ENCODE results near the gene RSPO4. TPM values are rescaled to one million over a fixed set of nuclear protein-coding genes. Genes with fewer than 3 reads are reported as not detected.

The RSPO4 gene
- total RNA-seq, 1 donor from 2014 or later = 0.95 TPM

- no peak overlapping the region for H3K4me3 Mint-ChIP-seq (ENCODE audit: unreplicated experiment)
- peaks cover 18% of the 10 kb centered on the region for H3K4me1 Mint-ChIP-seq (ENCODE audit: unreplicated experiment)
- DNase-seq (ENCODE audit: low spot score) = no peak
- no peaks in the 10 kb centered on the region for H3K36me3 Mint-ChIP-seq (ENCODE audit: low read depth, unreplicated experiment)
- peaks cover 3% of the 10 kb centered on the region for H3K27me3 Mint-ChIP-seq (ENCODE audit: unreplicated experiment)
- no peak for TF ChIP-seq CTCF (IDR thresholded peaks at IDR 0.05; ENCODE audit: unreplicated experiment)
- H3K9me3 Mint-ChIP-seq (ENCODE audit: unreplicated experiment) = no peaks in the 10 kb centered on the region
- H3K27ac Mint-ChIP-seq (ENCODE audit: unreplicated experiment) = no peak overlapping the region
Measured at GRCh38 chr20:962683-963082, 39.4 kb downstream of the RSPO4 start.

- TF ChIP-seq CTCF (IDR thresholded peaks at IDR 0.05; ENCODE audit: unreplicated experiment) = no peak
- H3K27ac Mint-ChIP-seq (ENCODE audit: unreplicated experiment) = no peak overlapping the region
- DNase-seq (ENCODE audit: low spot score) = no peak
- H3K36me3 Mint-ChIP-seq (ENCODE audit: low read depth, unreplicated experiment) = no peaks in the 10 kb centered on the region
- no peak overlapping the region for H3K4me3 Mint-ChIP-seq (ENCODE audit: unreplicated experiment)
- H3K4me1 Mint-ChIP-seq (ENCODE audit: unreplicated experiment) = peaks cover 18% of the 10 kb centered on the region
- H3K27me3 Mint-ChIP-seq (ENCODE audit: unreplicated experiment) = peaks cover 3% of the 10 kb centered on the region
- H3K9me3 Mint-ChIP-seq (ENCODE audit: unreplicated experiment) = no peaks in the 10 kb centered on the region
Measured at GRCh38 chr20:962223-962622, 39.9 kb downstream of the RSPO4 start.

- peaks cover 2% of the 10 kb centered on the region for H3K27me3 Mint-ChIP-seq (ENCODE audit: unreplicated experiment)
- TF ChIP-seq CTCF (IDR thresholded peaks at IDR 0.05; ENCODE audit: unreplicated experiment) = no peak
- H3K4me3 Mint-ChIP-seq (ENCODE audit: unreplicated experiment) = no peak overlapping the region
- no peaks in the 10 kb centered on the region for H3K9me3 Mint-ChIP-seq (ENCODE audit: unreplicated experiment)
- no peaks in the 10 kb centered on the region for H3K36me3 Mint-ChIP-seq (ENCODE audit: low read depth, unreplicated experiment)
- no peak for DNase-seq (ENCODE audit: low spot score)
- no peak overlapping the region for H3K27ac Mint-ChIP-seq (ENCODE audit: unreplicated experiment)
- H3K4me1 Mint-ChIP-seq (ENCODE audit: unreplicated experiment) = peaks cover 18% of the 10 kb centered on the region
Measured at GRCh38 chr20:961768-962167, 40.3 kb downstream of the RSPO4 start.

GRCh38 chr20:959996-960615, 42.0 kb downstream of the RSPO4 start:
- Mint-ChIP-seq H3K4me3 (ENCODE audit: unreplicated experiment) (no peak overlapping the region), H3K9me3 (ENCODE audit: unreplicated experiment) (no peaks in the 10 kb centered on the region), H3K27me3 (ENCODE audit: unreplicated experiment) (peaks cover under 1% of the 10 kb centered on the region), H3K36me3 (ENCODE audit: low read depth, unreplicated experiment) (no peaks in the 10 kb centered on the region), H3K27ac (ENCODE audit: unreplicated experiment) (no peak overlapping the region), H3K4me1 (ENCODE audit: unreplicated experiment) (peaks cover 13% of the 10 kb centered on the region)
- DNase-seq (ENCODE audit: low spot score) = no peak
- TF ChIP-seq CTCF (IDR thresholded peaks at IDR 0.05; ENCODE audit: unreplicated experiment) = no peak

- H3K36me3 Mint-ChIP-seq (ENCODE audit: low read depth, unreplicated experiment) = no peaks in the 10 kb centered on the region
- H3K4me3 Mint-ChIP-seq (ENCODE audit: unreplicated experiment) = no peak overlapping the region
- H3K27me3 Mint-ChIP-seq (ENCODE audit: unreplicated experiment) = no peaks in the 10 kb centered on the region
- peaks cover 13% of the 10 kb centered on the region for H3K4me1 Mint-ChIP-seq (ENCODE audit: unreplicated experiment)
- no peak for DNase-seq (ENCODE audit: low spot score)
- no peak overlapping the region for H3K27ac Mint-ChIP-seq (ENCODE audit: unreplicated experiment)
- no peaks in the 10 kb centered on the region for H3K9me3 Mint-ChIP-seq (ENCODE audit: unreplicated experiment)
- TF ChIP-seq CTCF (IDR thresholded peaks at IDR 0.05; ENCODE audit: unreplicated experiment) = no peak
Measured at GRCh38 chr20:958936-959815, 42.9 kb downstream of the RSPO4 start.
